HepG2 (cell line): ENCODE measurements around the gene CBLN3. TPM values are rescaled to one million over a fixed set of nuclear protein-coding genes. Genes with fewer than 3 reads are reported as not detected.

Experiments
- ATAC-seq: fragments of 200-7000 bp; cut with Tn5 transposase; 3 replicates; pipeline ENCODE4 v1.9.1; 2020; ENCODE audit warnings: mild to moderate bottlenecking, moderate library complexity
- BruUV-seq: library from RNA; stranded (reverse); fragments of 400-500 nt; replicated peaks from 2 replicates; lab custom pipeline; 2021; lab: Mats Ljungman, UMichigan
- CTCF ChIA-PET: fragments of 300-600 bp; formaldehyde crosslinking; extraction: SDS; loops from one replicate; lab custom pipeline; 2021; ENCODE audit warnings: low total read pairs, inconsistent platforms, low intra/inter-chr PET ratio; lab: Yijun Ruan, JAX
- POLR2A ChIA-PET: fragments of 350-600 bp; sonication (Branson Sonifier 250); formaldehyde crosslinking; loops from one replicate; lab custom pipeline; 2020; ENCODE audit warnings: antibody characterized with exemption, inconsistent platforms; lab: Yijun Ruan, JAX
- DNase-seq: peaks from one replicate; pipeline ENCODE4 v3.0.0-alpha.2; 2015; ENCODE audit warnings: low spot score
- FAIRE-seq: peaks from 3 replicates; lab custom pipeline; 2011; peaks lifted over from hg19 to GRCh38; lab: Jason Lieb, UNC
- H2AFZ ChIP-seq: one replicate; pipeline ENCODE4 v1.6.1; 2011; ENCODE audit warnings: low read length, inconsistent platforms
- H3K27ac ChIP-seq: fragments of 300-600 bp; 3 replicates; pipeline ENCODE4 v1.8.0; 2011; ENCODE audit warnings: mixed run types, mild to moderate bottlenecking, mixed read lengths, low read length, inconsistent platforms; ENCODE audit not compliant: insufficient read depth; ENCODE audit errors: extremely low read length
- H3K27me3 ChIP-seq, 2 experiments: fragments of 200-600 bp in 1 of 2; 2 replicates in 1 of 2; 3 replicates in 1 of 2; pipeline versions ENCODE4 v1.6.0 to v1.8.0; 2011; ENCODE audit warnings: low read length in 2 of 2, mild to moderate bottlenecking in 2 of 2, moderate library complexity in 2 of 2, inconsistent platforms in 1 of 2; ENCODE audit not compliant: insufficient read depth in 2 of 2, control insufficient read depth in 1 of 2
- H3K36me3 ChIP-seq, 2 experiments: fragments of 200-600 bp in 1 of 2; replicated peaks in 1 of 2; 2 replicates in 1 of 2; 3 replicates in 1 of 2; pipeline versions ENCODE4 v1.5.1 to v1.8.0; 2011; ENCODE audit warnings: low read length in 2 of 2, inconsistent platforms in 1 of 2; ENCODE audit not compliant: insufficient read depth in 2 of 2, control insufficient read depth in 1 of 2
- H3K4me1 ChIP-seq: 2 replicates; pipeline ENCODE4 v1.5.1; 2012; ENCODE audit warnings: low read length, inconsistent platforms; ENCODE audit not compliant: insufficient read depth
- H3K4me2 ChIP-seq: 2 replicates; pipeline ENCODE4 v1.6.0; 2011; ENCODE audit warnings: low read depth, low read length, inconsistent platforms
- H3K4me3 ChIP-seq, 3 experiments: fragments of 200-600 bp in 1 of 3; sonication (generic), shearing (Covaris generic) in 1 of 3; replicated peaks in 1 of 3; 2 replicates each; pipeline ENCODE4 v1.5.1; 2011 to 2016; ENCODE audit warnings: low read length in 3 of 3, inconsistent platforms in 2 of 3, low read depth in 2 of 3, mild to moderate bottlenecking in 2 of 3, control low read depth in 1 of 3, mixed read lengths in 1 of 3; ENCODE audit not compliant: insufficient read depth in 1 of 3
- H3K79me2 ChIP-seq: one replicate; pipeline ENCODE4 v1.6.1; 2011; ENCODE audit warnings: low read length, inconsistent platforms; ENCODE audit not compliant: insufficient read depth
- H3K9ac ChIP-seq: 2 replicates; pipeline ENCODE4 v1.6.0; 2011; ENCODE audit warnings: mild to moderate bottlenecking, low read depth, low read length, inconsistent platforms; ENCODE audit not compliant: insufficient read depth
- H3K9me3 ChIP-seq: 2 replicates; pipeline ENCODE4 v1.5.1; 2012; ENCODE audit warnings: mild to moderate bottlenecking, low read length
- H4K20me1 ChIP-seq: 2 replicates; pipeline ENCODE4 v1.6.0; 2011; ENCODE audit warnings: inconsistent platforms, mild to moderate bottlenecking, low read length, moderate library complexity; ENCODE audit not compliant: insufficient read depth
- CEBPB ChIP-seq: IDR thresholded peaks from 2 replicates; pipeline ENCODE4 v1.6.1; 2011; ENCODE audit warnings: low read depth, low read length, improper control_type of control experiment, borderline replicate concordance
- DMAP1 ChIP-seq: IDR thresholded peaks from 2 replicates; pipeline ENCODE4 v1.6.1; 2016
- EED ChIP-seq: sonication (generic); formaldehyde crosslinking; IDR thresholded peaks from 2 replicates; pipeline ENCODE4 v1.5.0; 2020; ENCODE audit warnings: mild to moderate bottlenecking, missing genetic modification reagents
- FOSL2 ChIP-seq: sonication (generic); formaldehyde crosslinking; IDR thresholded peaks from 2 replicates; pipeline ENCODE4 v1.4.0; 2020; ENCODE audit warnings: missing genetic modification reagents
- GTF2F1 ChIP-seq: fragments of 150-350 bp; IDR thresholded peaks from 2 replicates; pipeline ENCODE4 v1.6.1; 2014; ENCODE audit warnings: low read length
- HIVEP1 ChIP-seq: sonication (generic); formaldehyde crosslinking; IDR thresholded peaks from 2 replicates; pipeline ENCODE4 v1.4.0; 2020; ENCODE audit warnings: mild to moderate bottlenecking, missing genetic modification reagents
- NRL ChIP-seq: sonication (generic); formaldehyde crosslinking; IDR thresholded peaks from 2 replicates; pipeline ENCODE4 v1.5.0; 2020; ENCODE audit warnings: missing genetic modification reagents, mild to moderate bottlenecking, moderate library complexity, borderline replicate concordance
- ONECUT2 ChIP-seq: sonication (generic); formaldehyde crosslinking; IDR thresholded peaks from 2 replicates; pipeline ENCODE4 v1.4.0; 2020; ENCODE audit warnings: missing genetic modification reagents
- SOX5 ChIP-seq: IDR thresholded peaks from 2 replicates; pipeline ENCODE4 v1.6.1; 2016; ENCODE audit warnings: borderline replicate concordance
- SYNCRIP ChIP-seq: fragments of 200-400 bp; formaldehyde crosslinking; IDR thresholded peaks from 2 replicates; pipeline ENCODE4 v1.6.1; 2018; ENCODE audit warnings: mild to moderate bottlenecking, low read depth, low read length; ENCODE audit not compliant: insufficient read depth
- ZMYM4 ChIP-seq: sonication (generic); formaldehyde crosslinking; IDR thresholded peaks from 2 replicates; pipeline ENCODE4 v1.8.1; 2023; ENCODE audit warnings: mild to moderate bottlenecking, missing genetic modification reagents
- ZNF205 ChIP-seq: IDR thresholded peaks from 2 replicates; pipeline ENCODE4 v1.6.1; 2018; ENCODE audit warnings: missing biosample characterization, missing genetic modification reagents
- ZNF333 ChIP-seq: sonication (generic); formaldehyde crosslinking; IDR thresholded peaks from 2 replicates; pipeline ENCODE4 v1.4.0; 2020; ENCODE audit warnings: mild to moderate bottlenecking, missing genetic modification reagents, borderline replicate concordance
- ZNF432 ChIP-seq: sonication (generic); formaldehyde crosslinking; IDR thresholded peaks from 2 replicates; pipeline ENCODE4 v1.5.0; 2020; ENCODE audit warnings: missing genetic modification reagents, mild to moderate bottlenecking, borderline replicate concordance
- ZNF589 ChIP-seq: sonication (generic); formaldehyde crosslinking; conservative IDR thresholded peaks from 2 replicates; pipeline ENCODE4 v1.8.0; 2022; ENCODE audit warnings: mild to moderate bottlenecking, moderate library complexity, missing genetic modification reagents
- ZNF792 ChIP-seq: IDR thresholded peaks from 2 replicates; pipeline ENCODE4 v1.6.1; 2016
- WGBS: methylation state at CpG from one replicate; pipeline ENCODE4 v1.1.6; 2017; ENCODE audit warnings: low lambda C conversion rate; 5-methylcytosine and 5-hydroxymethylcytosine counted together
- in situ Hi-C: cut with HindIII; loops from 2 replicates; pipeline ENCODE4 v1.10.0; 2017; ENCODE audit warnings: low pct_unique_long_range_greater_than_20kb; ENCODE audit not compliant: extremely low pct_ligation_motif_present
- intact Hi-C: fragments of 100-400 bp; cut with micrococcal nuclease; formaldehyde crosslinking; loops from one replicate; pipeline ENCODE4 v1.10.0; 2022; ENCODE audit not compliant: unreplicated experiment
- polyA plus RNA-seq, 8 experiments: library from polyadenylated mRNA; depleted of rRNA in 3 of 8; stranded (reverse) in 7 of 8; unstranded in 1 of 8; fragments of >200 nt; fragmentation: Illumina TruSeq in 4 of 8; extraction: Trizol in 4 of 8; gene quantifications; 2 replicates each; pipeline versions ENCODE4 v1.2.1 to v1.2.3, GENCODE V29; 2011 to 2016; ENCODE audit warnings: low read depth in 4 of 8, missing spikeins in 1 of 8, mixed read lengths in 1 of 8; ENCODE audit not compliant: insufficient read depth in 1 of 8
- total RNA-seq, 5 experiments: library from RNA; depleted of rRNA; stranded (reverse); fragments of >200 nt; fragmentation: Illumina TruSeq; extraction: Trizol; gene quantifications; 2 replicates each; pipeline ENCODE4 v1.2.3, GENCODE V29; 2016; ENCODE audit warnings: low read depth in 1 of 5
- TF ChIP-seq, protein P1 (sequence below): sonication (generic); formaldehyde crosslinking; IDR thresholded peaks from 2 replicates; pipeline ENCODE4 v1.5.0; 2020; ENCODE audit warnings: missing genetic modification reagents, mild to moderate bottlenecking, borderline replicate concordance
- TF ChIP-seq, protein P2 (sequence below): sonication (generic); formaldehyde crosslinking; IDR thresholded peaks from 2 replicates; pipeline ENCODE4 v1.5.0; 2020; ENCODE audit warnings: mild to moderate bottlenecking, missing genetic modification reagents
- TF ChIP-seq, protein P3 (sequence below): sonication (generic); formaldehyde crosslinking; conservative IDR thresholded peaks from 2 replicates; pipeline ENCODE4 v1.4.0; 2020; ENCODE audit warnings: missing genetic modification reagents

CBLN3 gene
- total and polyA plus RNA-seq, 2 of the 13 experiments (the other 11 are each of a cell fraction or from before 2014, with no cell fraction given) = 0.66 to 0.98 TPM

DNA sequence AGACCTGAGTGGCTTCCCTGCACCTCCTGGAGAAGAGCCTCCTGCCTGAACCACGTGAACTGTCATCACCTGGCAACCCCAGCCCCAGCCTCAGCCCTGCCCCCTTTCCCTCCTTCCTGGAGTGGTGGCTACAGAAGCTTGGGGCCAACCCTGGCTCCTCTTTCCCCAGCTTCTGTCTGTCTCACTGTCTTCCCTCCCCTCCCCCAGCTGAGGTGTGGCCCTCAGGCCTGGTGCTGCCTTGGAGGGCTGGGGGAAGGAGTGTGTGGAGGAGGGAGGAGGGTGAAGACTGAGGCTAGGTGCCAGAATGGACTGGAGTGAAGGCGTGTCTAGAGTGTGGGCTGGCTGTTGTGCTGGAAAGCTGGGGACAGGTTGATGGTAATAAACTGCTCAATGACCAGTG, 51.8 kb downstream of the CBLN3 start (continued):
- TF ChIP-seq, protein P1, sequence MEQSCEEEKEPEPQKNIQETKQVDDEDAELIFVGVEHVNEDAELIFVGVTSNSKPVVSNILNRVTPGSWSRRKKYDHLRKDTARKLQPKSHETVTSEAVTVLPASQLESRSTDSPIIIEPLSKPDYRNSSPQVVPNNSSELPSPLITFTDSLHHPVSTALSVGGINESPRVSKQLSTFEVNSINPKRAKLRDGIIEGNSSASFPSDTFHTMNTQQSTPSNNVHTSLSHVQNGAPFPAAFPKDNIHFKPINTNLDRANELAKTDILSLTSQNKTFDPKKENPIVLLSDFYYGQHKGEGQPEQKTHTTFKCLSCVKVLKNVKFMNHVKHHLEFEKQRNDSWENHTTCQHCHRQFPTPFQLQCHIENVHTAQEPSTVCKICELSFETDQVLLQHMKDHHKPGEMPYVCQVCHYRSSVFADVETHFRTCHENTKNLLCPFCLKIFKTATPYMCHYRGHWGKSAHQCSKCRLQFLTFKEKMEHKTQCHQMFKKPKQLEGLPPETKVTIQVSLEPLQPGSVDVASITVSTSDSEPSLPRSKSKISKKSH (CRISPR knock-in tag) = 0 out of 2 replicates have a peak, but pooled peaks have one; percentile 21
- TF ChIP-seq ONECUT2 (CRISPR knock-in tag) = no peak
- TF ChIP-seq HIVEP1 (CRISPR knock-in tag) = peak; percentile 23; the same call in 1 of the 2 replicates
- TF ChIP-seq EED = no peak
- TF ChIP-seq DMAP1 (CRISPR knock-in tag) = no peak
- no peak for TF ChIP-seq SOX5
- TF ChIP-seq ZNF333 = 0 out of 2 replicates have a peak, but pooled peaks have one; percentile 40
- TF ChIP-seq NRL (CRISPR knock-in tag) = peak; percentile 65; the same call in 1 of the 2 replicates
- no peak for TF ChIP-seq ZNF205 (CRISPR knock-in tag)
- TF ChIP-seq CEBPB = no peak
- no peak for TF ChIP-seq ZMYM4 (CRISPR knock-in tag)
- no peak for TF ChIP-seq GTF2F1
- TF ChIP-seq ZNF432 (CRISPR knock-in tag) = no peak

DNA sequence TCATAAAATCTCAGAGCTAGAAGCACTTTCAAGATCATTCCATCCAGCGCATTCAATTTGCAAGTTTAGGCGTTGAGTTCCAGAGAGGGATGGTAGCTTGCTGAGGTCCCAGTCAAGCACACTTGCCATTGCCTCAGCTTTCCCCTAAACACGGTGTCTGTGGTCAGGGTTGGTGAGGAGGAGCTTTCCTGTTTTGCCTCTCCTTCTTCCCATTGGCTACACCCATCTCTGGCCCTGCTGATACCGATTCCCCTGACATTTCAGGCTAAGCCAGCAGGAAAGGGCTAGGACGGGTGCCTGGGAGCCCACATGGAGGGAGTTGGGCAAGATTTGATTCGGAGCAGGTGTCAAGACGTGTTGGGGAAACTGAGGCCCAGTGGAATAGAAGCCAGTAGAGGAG, 52.3 kb downstream of the CBLN3 start:
- CTCF ChIA-PET = no interaction called here
- Histone ChIP-seq H3K4me2 (no peak overlapping the region), H3K9ac (no peak overlapping the region), H3K27me3 (peaks cover 8 to 48% of the 10 kb centered on the region in 2 experiments; a peak in 4 of 5 replicates), H2AFZ (no peak overlapping the region), H3K36me3 (no peaks in the 10 kb centered on the region), H3K9me3 (no peaks in the 10 kb centered on the region), H3K4me3 (no peak overlapping the region), H4K20me1 (no peaks in the 10 kb centered on the region), H3K27ac (no peak overlapping the region), H3K4me1 (peaks cover 20% of the 10 kb centered on the region), H3K79me2 (no peaks in the 10 kb centered on the region)
- no TSS peak for BruUV-seq
- no peak for FAIRE-seq
- intact Hi-C loops = no loop called here
- WGBS = 48% methylated on average over 7 of the region's 7 CpGs
- in situ Hi-C loops = no loop called here
- no peak for DNase-seq
- no peak for ATAC-seq
- POLR2A ChIA-PET = interaction anchor here (1.2 to 2.5 kb wide), 2 partner anchors 48 to 53 kb away, joined by 4 to 6 read pairs; partner anchors contain the start of genes CBLN3 and KHNYN
- no peak for TF ChIP-seq ZNF589 (CRISPR knock-in tag)
- TF ChIP-seq SYNCRIP = no peak
- TF ChIP-seq, protein P2, sequence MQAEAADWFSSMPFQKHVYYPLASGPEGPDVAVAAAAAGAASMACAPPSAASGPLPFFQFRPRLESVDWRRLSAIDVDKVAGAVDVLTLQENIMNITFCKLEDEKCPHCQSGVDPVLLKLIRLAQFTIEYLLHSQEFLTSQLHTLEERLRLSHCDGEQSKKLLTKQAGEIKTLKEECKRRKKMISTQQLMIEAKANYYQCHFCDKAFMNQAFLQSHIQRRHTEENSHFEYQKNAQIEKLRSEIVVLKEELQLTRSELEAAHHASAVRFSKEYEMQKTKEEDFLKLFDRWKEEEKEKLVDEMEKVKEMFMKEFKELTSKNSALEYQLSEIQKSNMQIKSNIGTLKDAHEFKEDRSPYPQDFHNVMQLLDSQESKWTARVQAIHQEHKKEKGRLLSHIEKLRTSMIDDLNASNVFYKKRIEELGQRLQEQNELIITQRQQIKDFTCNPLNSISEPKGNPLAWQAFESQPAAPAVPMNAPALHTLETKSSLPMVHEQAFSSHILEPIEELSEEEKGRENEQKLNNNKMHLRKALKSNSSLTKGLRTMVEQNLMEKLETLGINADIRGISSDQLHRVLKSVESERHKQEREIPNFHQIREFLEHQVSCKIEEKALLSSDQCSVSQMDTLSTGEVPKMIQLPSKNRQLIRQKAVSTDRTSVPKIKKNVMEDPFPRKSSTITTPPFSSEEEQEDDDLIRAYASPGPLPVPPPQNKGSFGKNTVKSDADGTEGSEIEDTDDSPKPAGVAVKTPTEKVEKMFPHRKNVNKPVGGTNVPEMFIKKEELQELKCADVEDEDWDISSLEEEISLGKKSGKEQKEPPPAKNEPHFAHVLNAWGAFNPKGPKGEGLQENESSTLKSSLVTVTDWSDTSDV (CRISPR knock-in tag) = no peak
- TF ChIP-seq FOSL2 (CRISPR knock-in tag) = no peak
- TF ChIP-seq ZNF792 (CRISPR knock-in tag) = no peak
- TF ChIP-seq, protein P3, sequence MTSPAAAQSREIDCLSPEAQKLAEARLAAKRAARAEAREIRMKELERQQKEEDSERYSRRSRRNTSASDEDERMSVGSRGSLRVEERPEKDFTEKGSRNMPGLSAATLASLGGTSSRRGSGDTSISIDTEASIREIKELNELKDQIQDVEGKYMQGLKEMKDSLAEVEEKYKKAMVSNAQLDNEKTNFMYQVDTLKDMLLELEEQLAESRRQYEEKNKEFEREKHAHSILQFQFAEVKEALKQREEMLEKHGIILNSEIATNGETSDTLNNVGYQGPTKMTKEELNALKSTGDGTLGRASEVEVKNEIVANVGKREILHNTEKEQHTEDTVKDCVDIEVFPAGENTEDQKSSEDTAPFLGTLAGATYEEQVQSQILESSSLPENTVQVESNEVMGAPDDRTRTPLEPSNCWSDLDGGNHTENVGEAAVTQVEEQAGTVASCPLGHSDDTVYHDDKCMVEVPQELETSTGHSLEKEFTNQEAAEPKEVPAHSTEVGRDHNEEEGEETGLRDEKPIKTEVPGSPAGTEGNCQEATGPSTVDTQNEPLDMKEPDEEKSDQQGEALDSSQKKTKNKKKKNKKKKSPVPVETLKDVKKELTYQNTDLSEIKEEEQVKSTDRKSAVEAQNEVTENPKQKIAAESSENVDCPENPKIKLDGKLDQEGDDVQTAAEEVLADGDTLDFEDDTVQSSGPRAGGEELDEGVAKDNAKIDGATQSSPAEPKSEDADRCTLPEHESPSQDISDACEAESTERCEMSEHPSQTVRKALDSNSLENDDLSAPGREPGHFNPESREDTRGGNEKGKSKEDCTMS = no peak
